ENCODE data around the gene KCNT2. TPM values are rescaled to one million over a fixed set of nuclear protein-coding genes. Genes with fewer than 3 reads are reported as not detected.

KCNT2 gene
- total and polyA plus RNA-seq, 10 of the 15 experiments (the other 5 are each of a cell fraction or from before 2014, with no cell fraction given), result not detected

DNA sequence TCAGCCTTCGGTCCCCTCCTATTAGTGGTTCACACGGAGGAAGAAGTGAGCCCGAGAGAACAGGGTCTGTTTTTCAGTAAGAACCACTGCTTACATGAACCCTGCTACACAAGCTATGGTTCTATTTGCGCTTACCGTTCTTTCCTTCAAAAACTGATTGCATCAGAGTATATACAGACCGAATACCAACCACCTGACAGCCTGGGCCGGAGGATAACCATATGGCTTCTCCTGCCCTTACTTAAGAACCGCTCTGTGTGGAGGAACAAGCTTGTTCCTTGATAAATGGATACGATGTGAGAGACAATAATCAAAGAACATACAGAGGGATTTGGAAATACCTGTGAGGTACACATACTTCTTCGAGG lies 1.1 kb upstream of the KCNT2 start:
- Histone ChIP-seq H3K9me3 (replicated peaks; ENCODE audit: control insufficient read depth, insufficient read depth, low read length) (no peaks in the 10 kb centered on the region), H3K27me3 (replicated peaks in 1 of 2; ENCODE audit: control insufficient read depth in 2 of 2, insufficient read depth in 2 of 2, low read length in 1 of 2) (peaks cover 0 to 18% of the 10 kb centered on the region in 2 experiments; a peak in 3 of 4 replicates), H3K27ac (ENCODE audit: control insufficient read depth, insufficient read depth) (no peak overlapping the region), H3K4me3 (no peak overlapping the region), H3K79me2 (ENCODE audit: control insufficient read depth, insufficient read depth, low read length) (no peaks in the 10 kb centered on the region), H4K20me1 (ENCODE audit: control insufficient read depth, insufficient read depth) (no peaks in the 10 kb centered on the region), H3K36me3 (ENCODE audit: control insufficient read depth in 2 of 2, insufficient read depth in 2 of 2, low read length in 1 of 2) (no peaks in the 10 kb centered on the region), H3K9ac (ENCODE audit: control insufficient read depth, insufficient read depth, low read length) (no peak overlapping the region), H3K4me2 (ENCODE audit: control insufficient read depth, insufficient read depth) (no peak overlapping the region), H2AFZ (ENCODE audit: control insufficient read depth, low read depth, low read length) (no peak overlapping the region), H3K4me1 (ENCODE audit: control insufficient read depth, insufficient read depth, low read length) (no peaks in the 10 kb centered on the region)
- TF ChIP-seq RUNX3 (IDR thresholded peaks at IDR 0.05; ENCODE audit: low read length), result no peak
- ChIA-PET RAD21 (ENCODE audit: unreplicated experiment) (no interaction called here), CTCF (interaction anchor here (0.6 kb wide), 1 partner anchor 38 kb away, joined by 3 read pairs; no protein-coding TSS in a partner anchor), POLR2A (no interaction called here), SMC1A (ENCODE audit: uncharacterized antibody, unreplicated experiment) (interaction anchor here (1.6 kb wide), 1 partner anchor 14 kb away, joined by 3 read pairs; no protein-coding TSS in a partner anchor)
- intact Hi-C loops (cut with micrococcal nuclease; ENCODE audit: unreplicated experiment) (no loop called here), in situ Hi-C loops (cut with MboI) (no loop called here)
- DNase-seq (ENCODE audit: low read depth, low spot score), result no peak
- BruUV-seq (replicated peaks), result no TSS peak
- FAIRE-seq, result no peak
- peak; percentile 29 for ATAC-seq
- 18% methylated on average over 10 of the region's 10 CpGs for WGBS (ENCODE audit: insufficient coverage, insufficient replicate concordance, low lambda C conversion rate, missing lambda C conversion rate)

DNA sequence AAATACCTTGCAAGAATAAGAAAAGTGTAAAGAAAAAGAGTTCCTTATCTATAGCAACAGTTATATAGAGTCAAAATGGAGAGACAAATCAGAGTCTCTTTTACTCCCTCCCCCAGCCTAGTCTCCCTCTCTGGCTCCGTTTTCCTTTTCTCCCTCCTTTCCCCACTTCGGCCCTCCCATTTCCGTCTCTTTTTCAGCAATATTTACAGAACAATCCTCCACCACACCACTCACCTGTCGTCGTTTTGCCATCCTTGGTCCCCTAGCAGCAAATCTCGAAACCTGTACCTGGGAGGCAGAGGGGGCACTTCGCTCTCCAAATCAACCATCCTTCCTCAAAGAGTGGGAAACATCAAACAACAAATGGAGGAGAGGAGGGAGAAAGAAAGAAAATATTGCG lies 259 bp downstream of the KCNT2 start:
- in situ Hi-C loops (cut with MboI), result no loop called here
- H3K4me1 ChIP-seq (ENCODE audit: control insufficient read depth, insufficient read depth, low read length), result no peaks in the 10 kb centered on the region
- ChIA-PET SMC1A (ENCODE audit: uncharacterized antibody, unreplicated experiment) (no interaction called here), POLR2A (no interaction called here), CTCF (no interaction called here), RAD21 (ENCODE audit: unreplicated experiment) (no interaction called here)
- no peak overlapping the region for H3K4me2 ChIP-seq (ENCODE audit: control insufficient read depth, insufficient read depth)
- H3K9me3 ChIP-seq (replicated peaks; ENCODE audit: control insufficient read depth, insufficient read depth, low read length), result no peaks in the 10 kb centered on the region
- ATAC-seq, result no peak
- H3K4me3 ChIP-seq, result no peak overlapping the region
- no peaks in the 10 kb centered on the region for H4K20me1 ChIP-seq (ENCODE audit: control insufficient read depth, insufficient read depth)
- WGBS (ENCODE audit: insufficient coverage, insufficient replicate concordance, low lambda C conversion rate, missing lambda C conversion rate), result 5% methylated on average over 8 of the region's 8 CpGs
- BruUV-seq (replicated peaks), result no TSS peak
- no peak overlapping the region for H3K9ac ChIP-seq (ENCODE audit: control insufficient read depth, insufficient read depth, low read length)
- DNase-seq (ENCODE audit: low read depth, low spot score), result no peak
- H3K36me3 ChIP-seq (ENCODE audit: control insufficient read depth in 2 of 2, insufficient read depth in 2 of 2, low read length in 1 of 2), result no peaks in the 10 kb centered on the region
- intact Hi-C loops (cut with micrococcal nuclease; ENCODE audit: unreplicated experiment), result no loop called here
- no peak overlapping the region for H3K27ac ChIP-seq (ENCODE audit: control insufficient read depth, insufficient read depth)
- peaks cover 0 to 18% of the 10 kb centered on the region in 2 experiments; a peak in 3 of 4 replicates for H3K27me3 ChIP-seq (replicated peaks in 1 of 2; ENCODE audit: control insufficient read depth in 2 of 2, insufficient read depth in 2 of 2, low read length in 1 of 2)
- TF ChIP-seq NR2C1 (IDR thresholded peaks at IDR 0.05) (no peak), MEF2B (IDR thresholded peaks at IDR 0.05; ENCODE audit: partially characterized antibody, poor library complexity, severe bottlenecking) (no peak), YY1 (IDR thresholded peaks at IDR 0.05; ENCODE audit: low read depth, low read length) (no peak), NR2F1 (conservative IDR thresholded peaks at IDR 0.05) (no peak), USF2 (IDR thresholded peaks at IDR 0.05; ENCODE audit: borderline replicate concordance, low read depth, low read length) (no peak), ATF7 (IDR thresholded peaks at IDR 0.05; ENCODE audit: low read depth) (no peak), NRF1 (conservative IDR thresholded peaks at IDR 0.05; ENCODE audit: low read depth, low read length) (no peak), RUNX3 (IDR thresholded peaks at IDR 0.05; ENCODE audit: low read length) (no peak)
- TF ChIP-seq, protein P1, sequence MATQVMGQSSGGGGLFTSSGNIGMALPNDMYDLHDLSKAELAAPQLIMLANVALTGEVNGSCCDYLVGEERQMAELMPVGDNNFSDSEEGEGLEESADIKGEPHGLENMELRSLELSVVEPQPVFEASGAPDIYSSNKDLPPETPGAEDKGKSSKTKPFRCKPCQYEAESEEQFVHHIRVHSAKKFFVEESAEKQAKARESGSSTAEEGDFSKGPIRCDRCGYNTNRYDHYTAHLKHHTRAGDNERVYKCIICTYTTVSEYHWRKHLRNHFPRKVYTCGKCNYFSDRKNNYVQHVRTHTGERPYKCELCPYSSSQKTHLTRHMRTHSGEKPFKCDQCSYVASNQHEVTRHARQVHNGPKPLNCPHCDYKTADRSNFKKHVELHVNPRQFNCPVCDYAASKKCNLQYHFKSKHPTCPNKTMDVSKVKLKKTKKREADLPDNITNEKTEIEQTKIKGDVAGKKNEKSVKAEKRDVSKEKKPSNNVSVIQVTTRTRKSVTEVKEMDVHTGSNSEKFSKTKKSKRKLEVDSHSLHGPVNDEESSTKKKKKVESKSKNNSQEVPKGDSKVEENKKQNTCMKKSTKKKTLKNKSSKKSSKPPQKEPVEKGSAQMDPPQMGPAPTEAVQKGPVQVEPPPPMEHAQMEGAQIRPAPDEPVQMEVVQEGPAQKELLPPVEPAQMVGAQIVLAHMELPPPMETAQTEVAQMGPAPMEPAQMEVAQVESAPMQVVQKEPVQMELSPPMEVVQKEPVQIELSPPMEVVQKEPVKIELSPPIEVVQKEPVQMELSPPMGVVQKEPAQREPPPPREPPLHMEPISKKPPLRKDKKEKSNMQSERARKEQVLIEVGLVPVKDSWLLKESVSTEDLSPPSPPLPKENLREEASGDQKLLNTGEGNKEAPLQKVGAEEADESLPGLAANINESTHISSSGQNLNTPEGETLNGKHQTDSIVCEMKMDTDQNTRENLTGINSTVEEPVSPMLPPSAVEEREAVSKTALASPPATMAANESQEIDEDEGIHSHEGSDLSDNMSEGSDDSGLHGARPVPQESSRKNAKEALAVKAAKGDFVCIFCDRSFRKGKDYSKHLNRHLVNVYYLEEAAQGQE (IDR thresholded peaks at IDR 0.05; ENCODE audit: low read depth, low read length), result no peak
- H3K79me2 ChIP-seq (ENCODE audit: control insufficient read depth, insufficient read depth, low read length), result no peaks in the 10 kb centered on the region
- H2AFZ ChIP-seq (ENCODE audit: control insufficient read depth, low read depth, low read length), result no peak overlapping the region
- FAIRE-seq, result no peak

Data from GM12878 (cell line).